Measurements from ENCODE around the gene HDAC2. TPM values are rescaled to one million over a fixed set of nuclear protein-coding genes. Genes with fewer than 3 reads are reported as not detected.

The HDAC2 gene
- total and polyA plus RNA-seq, 2 of the 13 experiments (the other 11 are each of a cell fraction or from before 2014, with no cell fraction given) = 99.6 to 114 TPM

DNA sequence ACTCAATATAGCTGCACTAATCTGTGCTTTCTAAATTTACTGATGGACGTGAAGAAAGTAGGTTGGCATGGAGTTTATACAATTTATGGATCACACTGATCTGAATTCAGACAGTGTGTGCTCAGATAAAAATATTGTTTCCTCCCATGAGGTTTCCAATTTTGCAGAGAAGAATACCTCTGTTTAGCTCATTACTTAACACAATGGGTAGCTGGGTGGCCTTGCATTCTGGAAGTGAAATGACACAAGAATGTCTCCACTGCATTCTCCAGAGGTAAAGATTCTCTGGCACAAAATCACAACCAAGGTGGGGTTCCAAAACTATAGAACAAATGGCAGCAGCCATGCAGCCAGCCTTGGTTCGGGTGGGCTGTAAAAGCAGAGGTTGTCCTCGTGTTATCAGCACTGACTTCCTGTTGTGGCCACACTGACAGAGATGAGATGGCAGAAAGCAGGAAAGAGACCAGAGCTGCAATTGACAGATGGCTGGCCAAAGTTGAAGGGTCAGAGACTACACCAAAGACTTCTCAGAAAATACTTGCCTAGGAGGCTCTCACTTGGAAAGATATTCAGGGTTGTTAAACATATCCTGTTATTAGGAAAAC, 50.2 kb downstream of the HDAC2 start (continued):
- TF ChIP-seq, protein P1, sequence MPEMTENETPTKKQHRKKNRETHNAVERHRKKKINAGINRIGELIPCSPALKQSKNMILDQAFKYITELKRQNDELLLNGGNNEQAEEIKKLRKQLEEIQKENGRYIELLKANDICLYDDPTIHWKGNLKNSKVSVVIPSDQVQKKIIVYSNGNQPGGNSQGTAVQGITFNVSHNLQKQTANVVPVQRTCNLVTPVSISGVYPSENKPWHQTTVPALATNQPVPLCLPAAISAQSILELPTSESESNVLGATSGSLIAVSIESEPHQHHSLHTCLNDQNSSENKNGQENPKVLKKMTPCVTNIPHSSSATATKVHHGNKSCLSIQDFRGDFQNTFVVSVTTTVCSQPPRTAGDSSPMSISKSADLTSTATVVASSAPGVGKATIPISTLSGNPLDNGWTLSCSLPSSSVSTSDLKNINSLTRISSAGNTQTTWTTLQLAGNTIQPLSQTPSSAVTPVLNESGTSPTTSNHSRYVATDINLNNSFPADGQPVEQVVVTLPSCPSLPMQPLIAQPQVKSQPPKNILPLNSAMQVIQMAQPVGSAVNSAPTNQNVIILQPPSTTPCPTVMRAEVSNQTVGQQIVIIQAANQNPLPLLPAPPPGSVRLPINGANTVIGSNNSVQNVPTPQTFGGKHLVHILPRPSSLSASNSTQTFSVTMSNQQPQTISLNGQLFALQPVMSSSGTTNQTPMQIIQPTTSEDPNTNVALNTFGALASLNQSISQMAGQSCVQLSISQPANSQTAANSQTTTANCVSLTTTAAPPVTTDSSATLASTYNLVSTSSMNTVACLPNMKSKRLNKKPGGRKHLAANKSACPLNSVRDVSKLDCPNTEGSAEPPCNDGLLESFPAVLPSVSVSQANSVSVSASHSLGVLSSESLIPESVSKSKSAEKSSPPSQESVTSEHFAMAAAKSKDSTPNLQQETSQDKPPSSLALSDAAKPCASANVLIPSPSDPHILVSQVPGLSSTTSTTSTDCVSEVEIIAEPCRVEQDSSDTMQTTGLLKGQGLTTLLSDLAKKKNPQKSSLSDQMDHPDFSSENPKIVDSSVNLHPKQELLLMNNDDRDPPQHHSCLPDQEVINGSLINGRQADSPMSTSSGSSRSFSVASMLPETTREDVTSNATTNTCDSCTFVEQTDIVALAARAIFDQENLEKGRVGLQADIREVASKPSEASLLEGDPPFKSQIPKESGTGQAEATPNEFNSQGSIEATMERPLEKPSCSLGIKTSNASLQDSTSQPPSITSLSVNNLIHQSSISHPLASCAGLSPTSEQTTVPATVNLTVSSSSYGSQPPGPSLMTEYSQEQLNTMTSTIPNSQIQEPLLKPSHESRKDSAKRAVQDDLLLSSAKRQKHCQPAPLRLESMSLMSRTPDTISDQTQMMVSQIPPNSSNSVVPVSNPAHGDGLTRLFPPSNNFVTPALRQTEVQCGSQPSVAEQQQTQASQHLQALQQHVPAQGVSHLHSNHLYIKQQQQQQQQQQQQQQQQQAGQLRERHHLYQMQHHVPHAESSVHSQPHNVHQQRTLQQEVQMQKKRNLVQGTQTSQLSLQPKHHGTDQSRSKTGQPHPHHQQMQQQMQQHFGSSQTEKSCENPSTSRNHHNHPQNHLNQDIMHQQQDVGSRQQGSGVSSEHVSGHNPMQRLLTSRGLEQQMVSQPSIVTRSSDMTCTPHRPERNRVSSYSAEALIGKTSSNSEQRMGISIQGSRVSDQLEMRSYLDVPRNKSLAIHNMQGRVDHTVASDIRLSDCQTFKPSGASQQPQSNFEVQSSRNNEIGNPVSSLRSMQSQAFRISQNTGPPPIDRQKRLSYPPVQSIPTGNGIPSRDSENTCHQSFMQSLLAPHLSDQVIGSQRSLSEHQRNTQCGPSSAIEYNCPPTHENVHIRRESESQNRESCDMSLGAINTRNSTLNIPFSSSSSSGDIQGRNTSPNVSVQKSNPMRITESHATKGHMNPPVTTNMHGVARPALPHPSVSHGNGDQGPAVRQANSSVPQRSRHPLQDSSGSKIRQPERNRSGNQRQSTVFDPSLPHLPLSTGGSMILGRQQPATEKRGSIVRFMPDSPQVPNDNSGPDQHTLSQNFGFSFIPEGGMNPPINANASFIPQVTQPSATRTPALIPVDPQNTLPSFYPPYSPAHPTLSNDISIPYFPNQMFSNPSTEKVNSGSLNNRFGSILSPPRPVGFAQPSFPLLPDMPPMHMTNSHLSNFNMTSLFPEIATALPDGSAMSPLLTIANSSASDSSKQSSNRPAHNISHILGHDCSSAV (CRISPR knock-in tag; IDR thresholded peaks at IDR 0.05; ENCODE audit: borderline replicate concordance) = no peak
- TF ChIP-seq ZNF549 (CRISPR knock-in tag; IDR thresholded peaks at IDR 0.05) = no peak
- TF ChIP-seq, protein P2, sequence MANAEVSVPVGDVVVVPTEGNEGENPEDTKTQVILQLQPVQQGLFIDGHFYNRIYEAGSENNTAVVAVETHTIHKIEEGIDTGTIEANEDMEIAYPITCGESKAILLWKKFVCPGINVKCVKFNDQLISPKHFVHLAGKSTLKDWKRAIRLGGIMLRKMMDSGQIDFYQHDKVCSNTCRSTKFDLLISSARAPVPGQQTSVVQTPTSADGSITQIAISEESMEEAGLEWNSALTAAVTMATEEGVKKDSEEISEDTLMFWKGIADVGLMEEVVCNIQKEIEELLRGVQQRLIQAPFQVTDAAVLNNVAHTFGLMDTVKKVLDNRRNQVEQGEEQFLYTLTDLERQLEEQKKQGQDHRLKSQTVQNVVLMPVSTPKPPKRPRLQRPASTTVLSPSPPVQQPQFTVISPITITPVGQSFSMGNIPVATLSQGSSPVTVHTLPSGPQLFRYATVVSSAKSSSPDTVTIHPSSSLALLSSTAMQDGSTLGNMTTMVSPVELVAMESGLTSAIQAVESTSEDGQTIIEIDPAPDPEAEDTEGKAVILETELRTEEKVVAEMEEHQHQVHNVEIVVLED (CRISPR knock-in tag; IDR thresholded peaks at IDR 0.05; ENCODE audit: borderline replicate concordance) = no peak
- no peak for TF ChIP-seq ZNF546 (CRISPR knock-in tag; conservative IDR thresholded peaks at IDR 0.05)
- TF ChIP-seq LCORL (IDR thresholded peaks at IDR 0.05) = no peak
- no peak for TF ChIP-seq LCORL (CRISPR knock-in tag; IDR thresholded peaks at IDR 0.05)
- no peak for TF ChIP-seq THYN1 (CRISPR knock-in tag; IDR thresholded peaks at IDR 0.05; ENCODE audit: borderline replicate concordance, low read depth)
- TF ChIP-seq ZNF383 (CRISPR knock-in tag; IDR thresholded peaks at IDR 0.05; ENCODE audit: borderline replicate concordance) = no peak
- TF ChIP-seq RARA (CRISPR knock-in tag; IDR thresholded peaks at IDR 0.05) = peak; percentile 21; the same call in 1 of the 2 replicates
- TF ChIP-seq ZNF30 (CRISPR knock-in tag; IDR thresholded peaks at IDR 0.05) = no peak
- no peak for TF ChIP-seq SIN3A (IDR thresholded peaks at IDR 0.05; ENCODE audit: borderline replicate concordance, low read depth, low read length)
- TF ChIP-seq, protein P3, sequence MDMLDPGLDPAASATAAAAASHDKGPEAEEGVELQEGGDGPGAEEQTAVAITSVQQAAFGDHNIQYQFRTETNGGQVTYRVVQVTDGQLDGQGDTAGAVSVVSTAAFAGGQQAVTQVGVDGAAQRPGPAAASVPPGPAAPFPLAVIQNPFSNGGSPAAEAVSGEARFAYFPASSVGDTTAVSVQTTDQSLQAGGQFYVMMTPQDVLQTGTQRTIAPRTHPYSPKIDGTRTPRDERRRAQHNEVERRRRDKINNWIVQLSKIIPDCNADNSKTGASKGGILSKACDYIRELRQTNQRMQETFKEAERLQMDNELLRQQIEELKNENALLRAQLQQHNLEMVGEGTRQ (IDR thresholded peaks at IDR 0.05; ENCODE audit: low read depth, low read length) = no peak
- TF ChIP-seq, protein P3 (CRISPR knock-in tag; IDR thresholded peaks at IDR 0.05; ENCODE audit: borderline replicate concordance) = no peak
- peak; percentile 58; the same call in 1 of the 2 replicates for TF ChIP-seq ETV5 (CRISPR knock-in tag; IDR thresholded peaks at IDR 0.05; ENCODE audit: borderline replicate concordance)
- no peak for TF ChIP-seq ZSCAN21 (CRISPR knock-in tag; IDR thresholded peaks at IDR 0.05; ENCODE audit: borderline replicate concordance)
- no peak for TF ChIP-seq ZNF367 (CRISPR knock-in tag; IDR thresholded peaks at IDR 0.05; ENCODE audit: borderline replicate concordance)
- TF ChIP-seq, protein P4, sequence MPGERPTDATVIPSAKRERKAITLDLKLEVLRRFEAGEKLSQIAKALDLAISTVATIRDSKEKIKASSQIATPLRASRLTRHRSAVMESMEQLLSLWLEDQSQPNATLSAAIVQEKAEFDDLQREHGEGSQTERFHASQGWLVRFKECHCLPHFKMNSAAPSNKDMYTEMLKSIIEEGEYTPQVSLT (CRISPR knock-in tag; IDR thresholded peaks at IDR 0.05; ENCODE audit: borderline replicate concordance, low read depth) = no peak
